ENCODE data around the gene PRKAG2.

DNA sequence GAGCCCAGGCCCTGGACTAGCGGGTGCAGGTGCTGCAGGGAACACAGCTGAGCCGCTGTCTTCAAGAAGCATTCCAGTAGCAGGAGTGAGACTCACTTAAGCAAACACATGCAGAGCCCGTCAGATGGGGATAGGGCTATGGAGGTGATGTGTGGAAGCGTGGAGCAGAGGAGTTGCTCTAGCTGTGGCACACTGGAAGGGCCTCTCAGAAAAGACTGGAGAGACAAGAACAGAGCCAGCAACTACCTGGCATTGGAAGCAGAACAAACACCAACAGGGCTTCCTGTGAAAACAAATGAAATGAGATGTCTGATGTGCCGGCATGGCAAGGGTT is 41.6 kb upstream of the PRKAG2 start:
- TF ChIP-seq, protein P1, sequence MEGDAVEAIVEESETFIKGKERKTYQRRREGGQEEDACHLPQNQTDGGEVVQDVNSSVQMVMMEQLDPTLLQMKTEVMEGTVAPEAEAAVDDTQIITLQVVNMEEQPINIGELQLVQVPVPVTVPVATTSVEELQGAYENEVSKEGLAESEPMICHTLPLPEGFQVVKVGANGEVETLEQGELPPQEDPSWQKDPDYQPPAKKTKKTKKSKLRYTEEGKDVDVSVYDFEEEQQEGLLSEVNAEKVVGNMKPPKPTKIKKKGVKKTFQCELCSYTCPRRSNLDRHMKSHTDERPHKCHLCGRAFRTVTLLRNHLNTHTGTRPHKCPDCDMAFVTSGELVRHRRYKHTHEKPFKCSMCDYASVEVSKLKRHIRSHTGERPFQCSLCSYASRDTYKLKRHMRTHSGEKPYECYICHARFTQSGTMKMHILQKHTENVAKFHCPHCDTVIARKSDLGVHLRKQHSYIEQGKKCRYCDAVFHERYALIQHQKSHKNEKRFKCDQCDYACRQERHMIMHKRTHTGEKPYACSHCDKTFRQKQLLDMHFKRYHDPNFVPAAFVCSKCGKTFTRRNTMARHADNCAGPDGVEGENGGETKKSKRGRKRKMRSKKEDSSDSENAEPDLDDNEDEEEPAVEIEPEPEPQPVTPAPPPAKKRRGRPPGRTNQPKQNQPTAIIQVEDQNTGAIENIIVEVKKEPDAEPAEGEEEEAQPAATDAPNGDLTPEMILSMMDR (IDR thresholded peaks at IDR 0.05; ENCODE audit: low read depth, low read length), result no peak
- no peak for TF ChIP-seq POLR2A (IDR thresholded peaks at IDR 0.05; ENCODE audit: extremely low read depth, insufficient read length)

Data from NB4 (cell line).